Measurements from ENCODE around the gene MSRB2. TPM values are rescaled to one million over a fixed set of nuclear protein-coding genes. Genes with fewer than 3 reads are reported as not detected.
A peak's percentile ranks its signal among the peaks of the same experiment; 100 is the strongest.

Gene MSRB2
- total RNA-seq, 1 donor from 2014 or later = 31.3 TPM

GRCh38 chr10:23080262-23080661 is 15.1 kb upstream of the MSRB2 start:
- no peak overlapping the region for H3K4me3 Mint-ChIP-seq (ENCODE audit: unreplicated experiment)
- H3K9me3 Mint-ChIP-seq (ENCODE audit: unreplicated experiment) = peaks cover 4% of the 10 kb centered on the region
- DNase-seq = no peak
- TF ChIP-seq CTCF (IDR thresholded peaks at IDR 0.05; ENCODE audit: partially characterized antibody, unreplicated experiment) = no peak
- no peaks in the 10 kb centered on the region for H3K36me3 Mint-ChIP-seq (ENCODE audit: unreplicated experiment)
- H3K27ac Mint-ChIP-seq (ENCODE audit: unreplicated experiment) = no peak overlapping the region
- H3K4me1 Mint-ChIP-seq (ENCODE audit: low read depth, unreplicated experiment) = peaks cover 10% of the 10 kb centered on the region
- H3K27me3 Mint-ChIP-seq (ENCODE audit: unreplicated experiment) = no peaks in the 10 kb centered on the region

GRCh38 chr10:23081221-23081750 is 14.1 kb upstream of the MSRB2 start:
- TF ChIP-seq CTCF (IDR thresholded peaks at IDR 0.05; ENCODE audit: partially characterized antibody, unreplicated experiment) = no peak
- H3K4me3 Mint-ChIP-seq (ENCODE audit: unreplicated experiment) = no peak overlapping the region
- DNase-seq = no peak
- peaks cover 10% of the 10 kb centered on the region for H3K4me1 Mint-ChIP-seq (ENCODE audit: low read depth, unreplicated experiment)
- no peaks in the 10 kb centered on the region for H3K36me3 Mint-ChIP-seq (ENCODE audit: unreplicated experiment)
- peaks cover 4% of the 10 kb centered on the region for H3K9me3 Mint-ChIP-seq (ENCODE audit: unreplicated experiment)
- no peaks in the 10 kb centered on the region for H3K27me3 Mint-ChIP-seq (ENCODE audit: unreplicated experiment)
- no peak overlapping the region for H3K27ac Mint-ChIP-seq (ENCODE audit: unreplicated experiment)

GRCh38 chr10:23081891-23082290 is 13.5 kb upstream of the MSRB2 start:
- Mint-ChIP-seq H3K36me3 (ENCODE audit: unreplicated experiment) (no peaks in the 10 kb centered on the region), H3K4me1 (ENCODE audit: low read depth, unreplicated experiment) (peaks cover 10% of the 10 kb centered on the region), H3K4me3 (ENCODE audit: unreplicated experiment) (no peak overlapping the region), H3K27ac (ENCODE audit: unreplicated experiment) (no peak overlapping the region), H3K9me3 (ENCODE audit: unreplicated experiment) (peaks cover 4% of the 10 kb centered on the region), H3K27me3 (ENCODE audit: unreplicated experiment) (peaks cover 2% of the 10 kb centered on the region)
- DNase-seq = no peak
- TF ChIP-seq CTCF (IDR thresholded peaks at IDR 0.05; ENCODE audit: partially characterized antibody, unreplicated experiment) = no peak

- DNase-seq = no peak
- no peak overlapping the region for H3K4me3 Mint-ChIP-seq (ENCODE audit: unreplicated experiment)
- no peak overlapping the region for H3K27ac Mint-ChIP-seq (ENCODE audit: unreplicated experiment)
- H3K27me3 Mint-ChIP-seq (ENCODE audit: unreplicated experiment) = peaks cover 3% of the 10 kb centered on the region
- peaks cover 2% of the 10 kb centered on the region for H3K9me3 Mint-ChIP-seq (ENCODE audit: unreplicated experiment)
- TF ChIP-seq CTCF (IDR thresholded peaks at IDR 0.05; ENCODE audit: partially characterized antibody, unreplicated experiment) = no peak
- H3K36me3 Mint-ChIP-seq (ENCODE audit: unreplicated experiment) = peaks cover 13% of the 10 kb centered on the region
- H3K4me1 Mint-ChIP-seq (ENCODE audit: low read depth, unreplicated experiment) = peaks cover 6% of the 10 kb centered on the region
Measured at GRCh38 chr10:23088609-23089008, 6.8 kb upstream of the MSRB2 start.

GRCh38 chr10:23094786-23095403 is 484 bp upstream of the MSRB2 start:
- peak overlapping the region; percentile 36 for H3K27ac Mint-ChIP-seq (ENCODE audit: unreplicated experiment)
- peaks cover 8% of the 10 kb centered on the region for H3K9me3 Mint-ChIP-seq (ENCODE audit: unreplicated experiment)
- DNase-seq = no peak
- TF ChIP-seq CTCF (IDR thresholded peaks at IDR 0.05; ENCODE audit: partially characterized antibody, unreplicated experiment) = no peak
- H3K4me1 Mint-ChIP-seq (ENCODE audit: low read depth, unreplicated experiment) = peaks cover 16% of the 10 kb centered on the region
- peak overlapping the region; percentile 73 for H3K4me3 Mint-ChIP-seq (ENCODE audit: unreplicated experiment)
- peaks cover 10% of the 10 kb centered on the region for H3K27me3 Mint-ChIP-seq (ENCODE audit: unreplicated experiment)
- peaks cover 13% of the 10 kb centered on the region for H3K36me3 Mint-ChIP-seq (ENCODE audit: unreplicated experiment)

All from glutamatergic neuron (in vitro differentiated cells).